ENCODE results near the gene RBBP8NL. TPM values are rescaled to one million over a fixed set of nuclear protein-coding genes. Genes with fewer than 3 reads are reported as not detected.

The RBBP8NL gene
- total and polyA plus RNA-seq, 9 of the 15 experiments (the other 6 are each of a cell fraction or from before 2014, with no cell fraction given) = not detected

DNA sequence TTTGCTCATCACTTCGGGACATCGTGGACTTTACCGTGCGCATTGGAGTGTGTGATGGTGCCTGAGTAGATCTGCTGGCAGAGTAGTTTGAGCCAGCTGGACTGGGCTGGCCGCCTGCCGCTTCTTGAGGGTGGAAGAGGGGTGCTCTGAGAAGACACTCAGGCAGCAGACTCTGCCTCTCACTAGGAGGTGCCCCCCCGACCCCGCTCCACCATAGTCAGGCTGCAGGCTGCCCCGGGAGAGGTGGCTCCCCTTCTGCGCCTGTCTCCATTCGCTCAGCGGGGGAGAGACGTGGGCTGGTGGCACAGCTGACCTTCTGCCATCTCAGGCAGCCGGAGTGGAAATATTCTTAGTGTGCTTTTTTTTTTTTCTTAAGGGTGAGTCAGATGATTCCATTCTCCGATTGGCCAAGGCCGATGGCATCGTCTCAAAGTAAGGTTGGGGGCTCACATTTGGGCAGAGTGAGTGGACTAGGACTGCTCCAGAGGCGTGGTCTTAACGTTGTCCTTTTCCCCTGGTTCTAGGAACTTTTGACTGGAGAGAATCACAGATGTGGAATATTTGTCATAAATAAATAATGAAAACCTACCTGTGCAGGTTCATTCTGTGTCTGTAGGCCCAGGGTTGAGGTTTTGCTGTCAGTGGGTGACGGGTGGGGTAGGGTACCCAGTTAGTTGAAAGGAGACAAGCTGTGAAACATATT lies 39.3 kb downstream of the RBBP8NL start (continued):
- TF ChIP-seq CHD4 (IDR thresholded peaks at IDR 0.05; ENCODE audit: insufficient read depth, insufficient replicate concordance, low read depth, low read length, poor library complexity, severe bottlenecking) (no peak), TFAP4 (CRISPR knock-in tag; IDR thresholded peaks at IDR 0.05; ENCODE audit: borderline replicate concordance) (peak; percentile 55; the same call in 1 of the 2 replicates), CBX3 (IDR thresholded peaks at IDR 0.05; ENCODE audit: borderline replicate concordance in 1 of 2, low read length in 2 of 2) (no peak), ZNF780A (CRISPR knock-in tag; IDR thresholded peaks at IDR 0.05) (no peak), ZNF507 (tag; conservative IDR thresholded peaks at IDR 0.05) (no peak), ZNF140 (CRISPR knock-in tag; IDR thresholded peaks at IDR 0.05) (no peak), ZNF431 (CRISPR knock-in tag; IDR thresholded peaks at IDR 0.05) (no peak), ZNF384 (IDR thresholded peaks at IDR 0.05; ENCODE audit: low read depth, low read length) (peak; percentile 41; the same call in 1 of the 2 replicates), ARNT (IDR thresholded peaks at IDR 0.05) (no peak), ZNF740 (CRISPR knock-in tag; IDR thresholded peaks at IDR 0.05) (peak; percentile 70; the same call in 1 of the 2 replicates), ZNF740 (tag; IDR thresholded peaks at IDR 0.05) (no peak), ZNF282 (CRISPR knock-in tag; IDR thresholded peaks at IDR 0.05) (0 out of 2 replicates have a peak, but pooled peaks have one; percentile 32), KLF6 (CRISPR knock-in tag; IDR thresholded peaks at IDR 0.05; ENCODE audit: borderline replicate concordance) (no peak)

All from K562 (cell line).